ENCODE results near the gene NHS.

- TF ChIP-seq CTCF (optimal IDR thresholded peaks at IDR 0.05 in 1 of 3, IDR thresholded peaks at IDR 0.05 in 1 of 3, conservative IDR thresholded peaks at IDR 0.05 in 1 of 3; ENCODE audit: extremely low read depth in 1 of 3, insufficient read depth in 2 of 3, low read length in 3 of 3) (no peak), EZH2 (IDR thresholded peaks at IDR 0.05; ENCODE audit: low read length) (no peak)
Observed at GRCh38 chrX:17580539-17581152, 205.6 kb downstream of the NHS start.
